ENCODE measurements around the gene MPRIP. TPM values are rescaled to one million over a fixed set of nuclear protein-coding genes. Genes with fewer than 3 reads are reported as not detected.
"Not testable (repeated sequence)": the region's sequence is repeated elsewhere in the genome, so short reads cannot be mapped to it uniquely, and the experiment has no call there.

MPRIP gene
- polyA plus RNA-seq, 4 donors = 142 to 202 (median 173) TPM

- not testable (repeated sequence) for DNase-seq (ENCODE audit: low read depth in 4 of 4, low spot score in 2 of 4)
Observed at GRCh38 chr17:17013828-17014747, 28.2 kb upstream of the MPRIP start.

GRCh38 chr17:17014748-17015124 lies 27.5 kb upstream of the MPRIP start:
- not testable (repeated sequence) for DNase-seq (ENCODE audit: low read depth in 4 of 4, low spot score in 2 of 4)

- no peak for DNase-seq (ENCODE audit: low read depth in 4 of 4, low spot score in 2 of 4)
Observed at GRCh38 chr17:17015230-17015629, 27.0 kb upstream of the MPRIP start.

GRCh38 chr17:17016199-17017197 lies 25.8 kb upstream of the MPRIP start:
- DNase-seq (ENCODE audit: low read depth in 4 of 4, low spot score in 2 of 4) = not testable (repeated sequence)

- no peak for DNase-seq (ENCODE audit: low read depth in 4 of 4, low spot score in 2 of 4)
Observed at GRCh38 chr17:17017343-17018014, 24.8 kb upstream of the MPRIP start.

GRCh38 chr17:17018021-17018441 lies 24.2 kb upstream of the MPRIP start:
- DNase-seq (ENCODE audit: low read depth in 4 of 4, low spot score in 2 of 4) = no peak

- no peak for DNase-seq (ENCODE audit: low read depth in 4 of 4, low spot score in 2 of 4)
Observed at GRCh38 chr17:17018612-17019429, 23.4 kb upstream of the MPRIP start.

GRCh38 chr17:17019430-17019762 lies 22.9 kb upstream of the MPRIP start:
- no peak for DNase-seq (ENCODE audit: low read depth in 4 of 4, low spot score in 2 of 4)

GRCh38 chr17:17019891-17020456 lies 22.3 kb upstream of the MPRIP start:
- DNase-seq (ENCODE audit: low read depth in 4 of 4, low spot score in 2 of 4) = no peak

GRCh38 chr17:17020821-17021193 lies 21.4 kb upstream of the MPRIP start:
- no peak for DNase-seq (ENCODE audit: low read depth in 4 of 4, low spot score in 2 of 4)

- no peak for DNase-seq (ENCODE audit: low read depth in 4 of 4, low spot score in 2 of 4)
Observed at GRCh38 chr17:17021194-17021863, 20.9 kb upstream of the MPRIP start.

- DNase-seq (ENCODE audit: low read depth in 4 of 4, low spot score in 2 of 4) = no peak
Observed at GRCh38 chr17:17022011-17022410, 20.2 kb upstream of the MPRIP start.

- no peak for DNase-seq (ENCODE audit: low read depth in 4 of 4, low spot score in 2 of 4)
Observed at GRCh38 chr17:17022456-17022855, 19.8 kb upstream of the MPRIP start.

GRCh38 chr17:17024778-17025300 lies 17.4 kb upstream of the MPRIP start:
- DNase-seq (ENCODE audit: low read depth in 4 of 4, low spot score in 2 of 4) = no peak

GRCh38 chr17:17025621-17026020 lies 16.6 kb upstream of the MPRIP start:
- DNase-seq (ENCODE audit: low read depth in 4 of 4, low spot score in 2 of 4) = no peak

- DNase-seq (ENCODE audit: low read depth in 4 of 4, low spot score in 2 of 4) = no peak
Observed at GRCh38 chr17:17026163-17026562, 16.1 kb upstream of the MPRIP start.

- no peak for DNase-seq (ENCODE audit: low read depth in 4 of 4, low spot score in 2 of 4)
Observed at GRCh38 chr17:17027442-17028058, 14.7 kb upstream of the MPRIP start.
